Measurements from ENCODE around the gene PARVB. TPM values are rescaled to one million over a fixed set of nuclear protein-coding genes. Genes with fewer than 3 reads are reported as not detected.

PARVB gene
- total RNA-seq, 1 experiment from 2014 or later = 33.0 TPM

DNA sequence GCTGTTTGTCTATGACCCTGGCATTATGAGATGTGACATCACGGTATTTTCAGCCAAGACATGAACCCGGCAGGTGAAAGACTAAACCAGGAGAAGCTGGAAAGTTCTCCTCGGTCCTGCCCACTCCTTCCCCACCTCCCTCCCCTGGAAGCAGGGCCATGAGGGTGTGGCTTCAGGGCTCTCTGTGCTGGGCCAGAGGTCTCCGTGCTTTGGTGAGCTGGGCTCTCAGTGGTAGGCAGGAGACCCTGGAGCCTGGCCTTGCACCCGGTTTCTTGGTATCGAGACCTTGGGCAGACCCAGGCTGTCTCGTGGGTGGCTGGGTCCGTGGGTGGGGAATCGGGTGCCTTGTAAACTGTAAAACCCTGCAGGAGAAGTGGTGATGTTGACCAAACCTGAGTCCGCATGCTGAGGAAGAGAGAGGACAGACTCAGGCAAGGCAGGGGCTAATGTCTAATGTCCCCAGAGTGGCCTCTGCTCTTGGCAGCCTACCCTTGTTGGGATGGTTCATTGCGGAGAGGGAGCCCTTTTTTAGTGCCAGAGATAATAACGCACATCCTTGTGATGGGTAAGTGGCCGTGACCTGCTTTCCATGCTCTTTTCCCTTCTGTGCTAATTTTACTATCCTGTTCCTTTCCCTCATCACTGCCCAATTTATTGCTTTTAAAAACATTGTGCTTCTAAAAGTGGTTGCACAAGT, 108.0 kb downstream of the PARVB start:
- H3K36me3 ChIP-seq = peaks cover 4% of the 10 kb centered on the region; the same call in 1 of the 2 replicates
- DNase-seq (ENCODE audit: low read depth in 1 of 2, low spot score in 2 of 2) = no peak
- H3K4me1 ChIP-seq (replicated peaks) = peaks cover 37% of the 10 kb centered on the region
- H3K4me3 ChIP-seq = no peak overlapping the region
- peaks cover 5% of the 10 kb centered on the region; the same call in 1 of the 2 replicates for H3K9me3 ChIP-seq (replicated peaks)
- H3K27me3 ChIP-seq (replicated peaks) = no peaks in the 10 kb centered on the region
- H3K27ac ChIP-seq = no peak overlapping the region

DNA sequence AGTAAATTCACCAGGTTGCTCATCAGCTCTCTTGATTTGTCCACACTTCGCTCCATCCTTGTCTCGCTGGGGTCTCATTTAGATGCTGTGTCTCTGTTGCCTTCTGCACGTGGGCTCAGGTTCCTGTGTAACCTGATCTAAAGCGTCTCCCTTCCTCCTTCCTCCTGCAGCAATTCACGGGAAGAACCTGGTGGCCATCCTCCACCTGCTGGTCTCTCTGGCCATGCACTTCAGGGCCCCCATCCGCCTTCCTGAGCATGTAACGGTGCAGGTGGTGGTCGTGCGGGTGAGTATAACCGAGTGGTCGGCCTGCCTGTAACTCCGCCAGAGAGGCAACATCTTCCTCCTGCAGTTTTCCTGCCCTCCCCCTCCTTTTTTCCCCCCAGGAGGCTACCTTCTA, 108.6 kb downstream of the PARVB start:
- H3K27me3 ChIP-seq (replicated peaks) = no peaks in the 10 kb centered on the region
- H3K27ac ChIP-seq = no peak overlapping the region
- H3K4me1 ChIP-seq (replicated peaks) = peaks cover 37% of the 10 kb centered on the region
- no peak overlapping the region for H3K4me3 ChIP-seq
- DNase-seq (ENCODE audit: low read depth in 1 of 2, low spot score in 2 of 2) = no peak
- H3K36me3 ChIP-seq = peaks cover 4% of the 10 kb centered on the region; the same call in 1 of the 2 replicates
- 0 out of 2 replicates have a peak, but pooled peaks cover 6% of the 10 kb centered on the region for H3K9me3 ChIP-seq (replicated peaks)

- no peak for DNase-seq (ENCODE audit: low read depth in 1 of 2, low spot score in 2 of 2)
- Histone ChIP-seq H3K9me3 (replicated peaks) (0 out of 2 replicates have a peak, but pooled peaks cover 6% of the 10 kb centered on the region), H3K4me1 (replicated peaks) (peaks cover 37% of the 10 kb centered on the region), H3K27ac (no peak overlapping the region), H3K36me3 (peaks cover 4% of the 10 kb centered on the region; the same call in 1 of the 2 replicates), H3K4me3 (no peak overlapping the region), H3K27me3 (replicated peaks) (no peaks in the 10 kb centered on the region)
Observed at GRCh38 chr22:44133161-44133560, 109.1 kb downstream of the PARVB start.

DNA sequence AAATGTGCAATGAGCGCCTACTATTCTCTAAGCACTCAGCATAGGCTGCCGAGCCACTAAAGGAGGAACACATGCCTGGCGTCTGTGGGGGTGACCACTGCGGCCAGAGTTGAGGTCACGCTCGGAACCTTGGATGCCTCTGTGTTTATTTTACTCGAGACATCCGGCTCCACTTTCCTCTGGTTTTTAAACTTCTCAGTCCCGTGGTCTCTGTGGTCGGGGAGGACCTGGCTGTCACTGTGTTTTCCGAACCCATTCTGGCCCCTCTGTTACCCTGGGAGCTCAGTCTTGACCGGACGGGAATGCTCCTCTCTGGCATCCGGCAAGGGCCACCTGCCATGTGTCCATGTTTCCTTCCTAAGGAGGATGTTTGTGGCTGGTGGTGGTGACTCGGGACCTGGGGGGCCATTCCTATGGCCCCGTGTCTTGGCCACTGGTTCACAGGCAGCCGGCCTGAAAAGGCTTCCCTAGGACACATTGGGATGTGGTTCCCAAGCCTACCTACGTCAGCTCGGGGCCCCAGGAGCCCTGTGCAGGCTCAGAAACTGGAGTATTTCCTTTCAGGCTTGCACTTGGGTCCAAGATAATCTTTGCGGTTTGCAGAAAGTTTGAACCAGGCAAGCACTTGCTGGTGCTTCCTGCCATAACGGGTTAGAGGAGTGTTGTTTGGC, 109.9 kb downstream of the PARVB start:
- H3K36me3 ChIP-seq = peaks cover 4% of the 10 kb centered on the region; the same call in 1 of the 2 replicates
- H3K4me3 ChIP-seq = no peak overlapping the region
- H3K4me1 ChIP-seq (replicated peaks) = peaks cover 35% of the 10 kb centered on the region
- no peak overlapping the region for H3K27ac ChIP-seq
- 0 out of 2 replicates have a peak, but pooled peaks cover 6% of the 10 kb centered on the region for H3K9me3 ChIP-seq (replicated peaks)
- no peaks in the 10 kb centered on the region for H3K27me3 ChIP-seq (replicated peaks)
- peak; percentile 58 to 62 for DNase-seq (ENCODE audit: low read depth in 1 of 2, low spot score in 2 of 2)

DNA sequence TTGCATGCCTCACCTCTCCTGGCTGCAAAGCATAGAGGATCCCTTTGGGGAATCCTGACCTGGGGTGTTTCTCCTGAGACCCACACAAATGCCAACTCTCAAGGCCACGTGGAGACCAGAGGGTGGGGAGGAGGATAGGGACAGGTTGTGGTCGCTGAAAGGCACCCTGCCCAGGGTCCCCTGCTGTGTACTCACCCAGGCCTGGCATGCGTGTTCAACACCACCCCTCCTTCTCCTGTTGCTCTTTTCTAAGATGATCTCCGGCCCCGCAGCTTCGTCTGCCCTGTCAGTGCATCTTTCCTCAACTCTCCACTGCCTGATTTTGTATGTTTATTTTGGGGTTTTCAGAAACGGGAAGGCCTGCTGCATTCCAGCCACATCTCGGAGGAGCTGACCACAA, 112.0 kb downstream of the PARVB start:
- no peak overlapping the region for H3K27ac ChIP-seq
- DNase-seq (ENCODE audit: low read depth in 1 of 2, low spot score in 2 of 2) = no peak
- 0 out of 2 replicates have a peak, but pooled peaks cover 6% of the 10 kb centered on the region for H3K9me3 ChIP-seq (replicated peaks)
- no peaks in the 10 kb centered on the region for H3K27me3 ChIP-seq (replicated peaks)
- H3K36me3 ChIP-seq = peaks cover 4% of the 10 kb centered on the region; the same call in 1 of the 2 replicates
- peaks cover 25% of the 10 kb centered on the region for H3K4me1 ChIP-seq (replicated peaks)
- no peak overlapping the region for H3K4me3 ChIP-seq

- H3K27ac ChIP-seq = no peak overlapping the region
- peaks cover 25% of the 10 kb centered on the region for H3K4me1 ChIP-seq (replicated peaks)
- DNase-seq (ENCODE audit: low read depth in 1 of 2, low spot score in 2 of 2) = no peak
Observed at GRCh38 chr22:44136786-44137185, 112.7 kb downstream of the PARVB start.

GRCh38 chr22:44137415-44137814, 113.3 kb downstream of the PARVB start:
- peaks cover 4% of the 10 kb centered on the region; the same call in 1 of the 2 replicates for H3K36me3 ChIP-seq
- H3K4me3 ChIP-seq = no peak overlapping the region
- no peak for DNase-seq (ENCODE audit: low read depth in 1 of 2, low spot score in 2 of 2)
- peaks cover 23% of the 10 kb centered on the region for H3K4me1 ChIP-seq (replicated peaks)
- no peaks in the 10 kb centered on the region for H3K27me3 ChIP-seq (replicated peaks)
- 0 out of 2 replicates have a peak, but pooled peaks cover 6% of the 10 kb centered on the region for H3K9me3 ChIP-seq (replicated peaks)
- H3K27ac ChIP-seq = no peak overlapping the region

More at GRCh38 chr22:44136786-44137185, 112.7 kb downstream of the PARVB start:
- H3K36me3 ChIP-seq = peaks cover 4% of the 10 kb centered on the region; the same call in 1 of the 2 replicates
- H3K4me3 ChIP-seq = no peak overlapping the region
- no peaks in the 10 kb centered on the region for H3K27me3 ChIP-seq (replicated peaks)
- 0 out of 2 replicates have a peak, but pooled peaks cover 6% of the 10 kb centered on the region for H3K9me3 ChIP-seq (replicated peaks)

- DNase-seq (ENCODE audit: low read depth in 1 of 2, low spot score in 2 of 2) = no peak
- peaks cover 4% of the 10 kb centered on the region; the same call in 1 of the 2 replicates for H3K36me3 ChIP-seq
- no peaks in the 10 kb centered on the region for H3K27me3 ChIP-seq (replicated peaks)
- no peak overlapping the region for H3K4me3 ChIP-seq
- 0 out of 2 replicates have a peak, but pooled peaks cover 6% of the 10 kb centered on the region for H3K9me3 ChIP-seq (replicated peaks)
- no peak overlapping the region for H3K27ac ChIP-seq
- peaks cover 8% of the 10 kb centered on the region for H3K4me1 ChIP-seq (replicated peaks)
Observed at GRCh38 chr22:44139773-44140172, 115.7 kb downstream of the PARVB start.

DNA sequence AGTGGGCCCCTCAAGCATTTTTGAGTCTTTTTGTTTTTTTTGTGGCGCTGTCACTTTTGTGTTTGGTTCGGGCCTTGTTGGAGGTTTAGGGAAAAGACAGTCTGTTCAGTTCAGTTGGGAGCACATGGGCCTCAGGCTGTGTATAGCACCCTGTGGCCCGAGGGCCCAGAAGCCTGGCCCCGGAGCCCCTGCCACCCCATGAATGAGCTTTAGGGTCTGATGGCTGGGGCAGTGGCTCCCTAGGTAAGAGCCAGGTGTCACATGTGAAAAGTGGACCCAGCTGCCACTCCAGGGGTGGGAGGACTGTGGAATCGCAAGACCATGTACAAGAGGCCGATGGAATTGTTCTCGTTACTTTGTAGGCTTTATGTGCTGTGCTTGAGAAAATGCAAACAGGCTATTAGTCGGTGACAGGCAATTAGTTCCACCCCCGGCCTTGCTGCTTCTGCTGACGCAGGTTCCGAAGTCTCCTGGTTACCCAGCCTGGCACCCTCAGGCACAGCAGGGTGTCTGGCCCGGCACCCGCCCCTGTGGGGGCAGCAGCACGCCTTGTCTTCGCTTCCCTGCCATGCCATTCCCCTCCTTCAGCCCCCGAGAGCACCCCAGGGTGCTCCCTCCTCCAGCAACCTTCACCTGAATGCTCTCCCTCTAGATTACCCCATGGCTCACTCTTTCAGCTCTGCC, 118.5 kb downstream of the PARVB start:
- Histone ChIP-seq H3K36me3 (no peaks in the 10 kb centered on the region), H3K4me1 (replicated peaks) (peaks cover 36% of the 10 kb centered on the region), H3K4me3 (no peak overlapping the region), H3K27me3 (replicated peaks) (no peaks in the 10 kb centered on the region), H3K9me3 (replicated peaks) (no peaks in the 10 kb centered on the region), H3K27ac (no peak overlapping the region)
- no peak for DNase-seq (ENCODE audit: low read depth in 1 of 2, low spot score in 2 of 2)

DNA sequence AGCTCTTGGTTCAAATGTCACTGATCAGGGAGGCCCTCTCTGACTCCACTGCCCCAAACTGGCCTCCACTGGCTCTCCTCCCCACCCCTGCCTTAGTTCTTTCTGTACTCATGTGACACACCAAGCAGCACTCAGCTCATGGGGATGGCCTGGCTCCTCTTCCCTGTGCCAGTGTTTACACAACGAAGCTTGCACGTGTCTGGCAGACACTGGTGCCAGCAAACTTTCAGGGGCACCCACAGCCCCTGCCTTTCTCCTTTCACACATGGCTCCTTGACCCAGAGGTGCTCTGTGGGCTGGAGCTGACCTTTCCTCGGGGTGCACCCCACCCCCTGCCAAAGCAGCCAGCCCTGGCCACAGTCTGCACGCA, 119.0 kb downstream of the PARVB start:
- H3K36me3 ChIP-seq = no peaks in the 10 kb centered on the region
- DNase-seq (ENCODE audit: low read depth in 1 of 2, low spot score in 2 of 2) = no peak
- H3K4me1 ChIP-seq (replicated peaks) = peaks cover 40% of the 10 kb centered on the region
- no peaks in the 10 kb centered on the region for H3K9me3 ChIP-seq (replicated peaks)
- no peaks in the 10 kb centered on the region for H3K27me3 ChIP-seq (replicated peaks)
- no peak overlapping the region for H3K27ac ChIP-seq
- no peak overlapping the region for H3K4me3 ChIP-seq

GRCh38 chr22:44143579-44143978, 119.5 kb downstream of the PARVB start:
- no peak for DNase-seq (ENCODE audit: low read depth in 1 of 2, low spot score in 2 of 2)
- H3K36me3 ChIP-seq = no peaks in the 10 kb centered on the region
- no peak overlapping the region for H3K4me3 ChIP-seq
- no peaks in the 10 kb centered on the region for H3K9me3 ChIP-seq (replicated peaks)
- peaks cover 45% of the 10 kb centered on the region for H3K4me1 ChIP-seq (replicated peaks)
- H3K27me3 ChIP-seq (replicated peaks) = no peaks in the 10 kb centered on the region
- H3K27ac ChIP-seq = no peak overlapping the region

DNA sequence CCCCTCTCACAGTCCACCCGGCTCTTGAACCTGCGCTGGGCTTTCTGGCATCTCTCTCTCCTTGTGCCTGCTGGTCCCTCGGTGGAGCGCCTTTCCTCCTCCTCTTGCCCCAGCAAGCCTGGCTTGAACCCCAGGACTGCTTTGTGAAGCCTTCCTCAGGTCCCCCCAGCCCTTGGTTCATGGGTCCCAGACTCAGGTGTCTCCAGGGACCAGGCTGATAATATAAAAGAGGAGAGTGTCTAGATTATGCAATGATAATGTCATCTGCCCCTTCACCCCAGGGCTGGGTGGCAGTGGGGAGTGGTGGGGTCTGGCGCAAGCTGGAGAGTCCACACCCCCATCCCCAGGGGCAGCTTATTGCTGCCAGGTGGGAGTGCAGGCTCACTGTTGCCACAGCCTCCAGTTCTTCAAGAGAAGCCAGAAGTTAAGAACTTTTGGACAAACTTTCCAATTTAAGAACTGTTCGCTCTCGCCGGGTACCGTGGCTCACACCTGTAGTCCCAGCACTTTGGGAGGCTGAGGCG, 120.0 kb downstream of the PARVB start:
- Histone ChIP-seq H3K27me3 (replicated peaks) (no peaks in the 10 kb centered on the region), H3K4me3 (no peak overlapping the region), H3K27ac (no peak overlapping the region), H3K9me3 (replicated peaks) (no peaks in the 10 kb centered on the region), H3K36me3 (no peaks in the 10 kb centered on the region), H3K4me1 (replicated peaks) (peaks cover 50% of the 10 kb centered on the region)
- DNase-seq (ENCODE audit: low read depth in 1 of 2, low spot score in 2 of 2) = no peak

DNA sequence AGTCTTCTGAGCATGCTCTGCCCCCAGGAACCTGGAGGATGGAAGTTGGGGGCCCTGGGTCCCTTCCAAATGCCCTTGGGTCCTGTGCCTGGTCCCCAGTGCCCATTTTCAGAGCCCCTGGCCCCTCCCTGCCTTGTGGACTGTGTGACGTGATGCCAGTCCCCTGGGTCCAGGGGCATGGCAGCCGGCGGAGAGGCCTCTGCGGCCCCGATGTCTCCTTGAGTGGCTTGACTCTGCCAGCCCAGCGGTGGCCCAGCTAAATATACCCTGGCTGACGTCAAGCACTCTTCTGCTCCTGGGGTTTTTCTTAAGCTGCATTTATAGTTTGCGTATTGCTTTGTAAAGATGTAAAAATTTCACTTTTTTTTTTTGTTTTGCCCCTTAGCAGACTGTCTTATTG, 121.4 kb downstream of the PARVB start:
- H3K36me3 ChIP-seq = no peaks in the 10 kb centered on the region
- DNase-seq (ENCODE audit: low read depth in 1 of 2, low spot score in 2 of 2) = no peak

More for the DNA sequence above, 121.4 kb downstream of the PARVB start:
- Histone ChIP-seq H3K4me1 (replicated peaks) (peaks cover 54% of the 10 kb centered on the region), H3K9me3 (replicated peaks) (no peaks in the 10 kb centered on the region), H3K27me3 (replicated peaks) (no peaks in the 10 kb centered on the region), H3K4me3 (no peak overlapping the region), H3K27ac (0 out of 2 replicates have a peak overlapping the region, but pooled peaks have one; percentile 24)

Data from SJSA1 (cell line).